Karpas-422 (cell line): ENCODE measurements around the gene PITPNC1. TPM values are rescaled to one million over a fixed set of nuclear protein-coding genes. Genes with fewer than 3 reads are reported as not detected.
"Not testable (repeated sequence)": the region's sequence is repeated elsewhere in the genome, so short reads cannot be mapped to it uniquely, and the experiment has no call there.

Experiments used
- DNase-seq: peaks from one replicate; pipeline ENCODE4 v3.0.0-alpha.2; 2015
- H2AFZ ChIP-seq: fragments of 200-600 bp; sonication (generic); 2 replicates; pipeline ENCODE4 v1.6.1; 2014; ENCODE audit warnings: antibody characterized with exemption, low read length, mixed read lengths
- H3K27ac ChIP-seq: fragments of 200-600 bp; sonication (generic); 2 replicates; pipeline ENCODE4 v1.5.1; 2014; ENCODE audit warnings: mild to moderate bottlenecking, low read length, moderate library complexity
- H3K27me3 ChIP-seq: fragments of 200-600 bp; sonication (generic); 2 replicates; pipeline ENCODE4 v1.6.1; 2014; ENCODE audit warnings: low read length, mixed read lengths
- H3K36me3 ChIP-seq: fragments of 200-600 bp; sonication (generic); 2 replicates; pipeline ENCODE4 v1.6.1; 2014; ENCODE audit warnings: low read length, mixed read lengths; ENCODE audit not compliant: insufficient read depth
- H3K4me1 ChIP-seq: fragments of 200-600 bp; sonication (generic); 2 replicates; pipeline ENCODE4 v1.6.1; 2014; ENCODE audit warnings: mild to moderate bottlenecking, low read length, mixed read lengths
- H3K4me2 ChIP-seq: fragments of 200-600 bp; sonication (generic); 2 replicates; pipeline ENCODE4 v1.6.1; 2014; ENCODE audit warnings: low read length, low read depth, mild to moderate bottlenecking; ENCODE audit not compliant: poor library complexity, severe bottlenecking
- H3K4me3 ChIP-seq: fragments of 200-600 bp; sonication (generic); 2 replicates; pipeline ENCODE4 v1.5.1; 2014; ENCODE audit warnings: mild to moderate bottlenecking, antibody characterized with exemption, low read length, mixed read lengths
- H3K79me2 ChIP-seq: fragments of 200-600 bp; sonication (generic); 2 replicates; pipeline ENCODE4 v1.6.1; 2014; ENCODE audit warnings: mild to moderate bottlenecking, low read length, mixed read lengths
- H3K9ac ChIP-seq: fragments of 200-600 bp; sonication (generic); 2 replicates; pipeline ENCODE4 v1.6.0; 2014; ENCODE audit warnings: low read length
- H3K9me2 ChIP-seq: fragments of 200-600 bp; sonication (generic), shearing (Covaris generic); replicated peaks from 2 replicates; pipeline ENCODE4 v1.6.0; 2014; ENCODE audit warnings: mild to moderate bottlenecking, low read length, moderate library complexity; ENCODE audit not compliant: insufficient read depth
- H3K9me3 ChIP-seq: fragments of 300-700, 200-600 bp; sonication (generic); 2 replicates; pipeline ENCODE4 v1.6.1; 2014; ENCODE audit warnings: low read length, mixed read lengths
- H4K20me1 ChIP-seq: fragments of 200-600 bp; sonication (generic); 2 replicates; pipeline ENCODE4 v1.6.1; 2014; ENCODE audit warnings: mild to moderate bottlenecking, antibody characterized with exemption, low read length, low read depth; ENCODE audit not compliant: insufficient read depth
- total RNA-seq: library from RNA; depleted of rRNA; stranded (reverse); fragments of >200 nt; shearing (Covaris generic); gene quantifications from 2 replicates; pipeline ENCODE4 v1.2.3, GENCODE V29; 2014; ENCODE audit warnings: low replicate concordance; rRNA removed

The PITPNC1 gene
- 2.7 and 3.8 TPM in 2 replicates for total RNA-seq

DNA sequence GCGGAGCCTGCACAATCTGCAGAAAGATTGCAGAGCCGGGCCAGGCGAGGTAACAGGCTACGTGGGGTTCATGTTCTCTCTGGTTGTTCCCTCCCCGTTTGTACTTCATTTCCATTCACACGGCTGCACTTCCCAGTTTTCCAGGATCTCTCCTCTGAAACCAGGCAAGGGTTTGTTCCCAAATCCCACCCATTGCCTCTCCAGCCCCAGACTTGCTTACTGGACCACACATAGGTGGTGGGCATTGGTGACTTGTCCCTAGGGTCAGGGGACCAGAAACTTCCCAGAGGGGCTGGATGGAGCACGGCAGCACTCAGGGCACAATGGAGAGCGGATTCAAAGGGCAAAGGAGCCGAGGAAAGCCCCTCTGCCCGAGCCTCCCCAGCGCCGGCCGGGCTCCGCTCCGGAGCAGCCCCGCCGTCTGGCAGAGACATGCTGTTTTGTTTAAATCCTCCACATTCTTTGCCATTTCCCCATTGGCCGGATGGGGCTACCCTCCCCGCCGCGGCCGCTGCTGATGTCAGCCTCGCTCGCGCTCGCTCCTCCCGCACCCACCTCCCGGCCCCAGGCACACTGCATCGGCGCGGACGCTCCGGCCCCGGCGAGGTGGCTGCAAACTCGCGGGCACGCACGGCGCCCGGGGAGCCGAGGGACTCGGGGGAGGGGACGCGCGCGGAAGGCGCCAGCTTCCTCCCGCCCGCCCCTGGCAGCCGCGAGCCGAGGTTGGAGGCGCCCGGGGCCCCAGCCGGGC is at the start of gene PITPNC1:
PITPNC1 (plus strand) TSS at position 545 of the 751 bp plus-strand sequence.
- Histone ChIP-seq H3K4me1 (peaks cover 28% of the 10 kb centered on the region), H2AFZ (peak within 1 kb of the TSS; percentile 82), H3K79me2 (no peaks in the 10 kb centered on the region), H3K9ac (peak within 1 kb of the TSS; percentile 74), H3K36me3 (no peaks in the 10 kb centered on the region), H3K9me2 (no peaks in the 10 kb centered on the region), H3K4me2 (peak within 1 kb of the TSS; percentile 75), H4K20me1 (0 out of 2 replicates have a peak, but pooled peaks cover 4% of the 10 kb centered on the region), H3K27ac (no peak within 1 kb of the TSS), H3K9me3 (no peaks in the 10 kb centered on the region), H3K4me3 (peak within 1 kb of the TSS; percentile 80), H3K27me3 (no peaks in the 10 kb centered on the region; the same call in 1 of the 2 replicates)
- DNase-seq: peak; percentile 94

DNA sequence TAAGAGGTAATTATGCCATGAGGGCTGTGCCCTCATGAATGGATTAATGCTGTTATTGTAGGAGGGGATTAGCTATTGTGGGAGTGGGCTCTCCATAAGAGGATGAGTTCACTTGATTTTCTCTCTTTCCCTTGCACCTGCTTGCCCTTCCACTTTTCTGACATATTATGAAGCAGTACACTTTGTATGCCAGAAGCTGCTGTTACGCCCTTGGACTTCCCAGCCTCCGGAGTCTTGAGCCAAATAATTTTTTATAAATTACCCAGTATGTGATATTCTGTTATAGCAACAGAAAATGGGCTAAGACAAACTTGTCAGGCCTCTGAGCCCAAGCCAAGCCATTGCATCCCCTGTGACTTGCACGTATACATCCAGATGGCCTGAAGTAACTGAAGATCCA is 49.1 kb upstream of the PITPNC1 start:
- H3K9me3 ChIP-seq: no peaks in the 10 kb centered on the region
- H3K36me3 ChIP-seq: no peaks in the 10 kb centered on the region
- no peaks in the 10 kb centered on the region for H3K9me2 ChIP-seq
- no peak overlapping the region for H2AFZ ChIP-seq
- no peak for DNase-seq
- H3K4me2 ChIP-seq: no peak overlapping the region
- H3K4me1 ChIP-seq: peaks cover 7% of the 10 kb centered on the region
- H3K4me3 ChIP-seq: no peak overlapping the region
- no peak overlapping the region for H3K27ac ChIP-seq
- no peaks in the 10 kb centered on the region for H4K20me1 ChIP-seq
- no peaks in the 10 kb centered on the region for H3K79me2 ChIP-seq
- no peak overlapping the region for H3K9ac ChIP-seq
- H3K27me3 ChIP-seq: no peaks in the 10 kb centered on the region

DNA sequence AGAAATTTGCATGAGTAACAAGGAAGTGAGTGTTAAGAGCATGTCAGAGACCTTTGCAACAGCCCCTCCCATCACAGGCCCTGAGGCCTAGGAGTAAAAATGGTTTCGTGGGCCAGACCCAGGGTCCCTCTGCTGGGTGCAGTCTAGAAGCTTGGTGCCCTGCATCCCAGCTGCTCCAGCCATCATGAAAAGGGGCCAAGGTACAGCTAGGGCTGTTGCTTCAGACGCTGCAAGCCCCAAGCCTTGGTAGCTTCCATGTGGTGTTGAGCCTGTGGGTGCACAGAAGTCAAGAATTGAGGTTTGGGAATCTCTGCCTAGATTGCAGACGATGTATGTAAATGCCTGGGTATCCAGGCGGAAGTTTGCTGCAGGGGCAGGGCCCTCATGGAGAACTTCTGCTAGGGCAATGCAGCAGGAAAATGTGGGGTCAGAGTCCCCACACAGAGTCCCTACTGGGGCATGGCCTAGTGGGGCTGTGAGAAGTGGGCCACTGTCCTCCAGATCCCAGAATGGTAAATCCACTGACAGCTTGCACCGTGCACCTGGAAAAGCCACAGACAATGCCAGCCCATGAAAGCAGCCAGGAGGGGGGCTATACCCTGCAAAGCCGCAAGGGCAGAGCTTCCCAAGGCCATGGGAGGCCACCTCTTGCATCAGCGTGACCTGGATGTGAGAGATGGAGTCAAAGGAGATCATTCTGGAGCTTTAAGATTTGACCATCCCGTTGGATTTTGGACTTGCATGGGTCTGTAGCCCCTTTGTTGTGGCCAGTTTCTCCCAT is 45.5 kb upstream of the PITPNC1 start:
- DNase-seq: peak; percentile 60
- not testable (repeated sequence) for H3K9ac ChIP-seq, H3K4me1 ChIP-seq, H3K4me3 ChIP-seq, H4K20me1 ChIP-seq, H3K27me3 ChIP-seq, H3K27ac ChIP-seq, H3K9me3 ChIP-seq, H3K9me2 ChIP-seq, H3K36me3 ChIP-seq, H3K79me2 ChIP-seq, H3K4me2 ChIP-seq
- peak overlapping the region; percentile 21; the same call in 1 of the 2 replicates for H2AFZ ChIP-seq

DNA sequence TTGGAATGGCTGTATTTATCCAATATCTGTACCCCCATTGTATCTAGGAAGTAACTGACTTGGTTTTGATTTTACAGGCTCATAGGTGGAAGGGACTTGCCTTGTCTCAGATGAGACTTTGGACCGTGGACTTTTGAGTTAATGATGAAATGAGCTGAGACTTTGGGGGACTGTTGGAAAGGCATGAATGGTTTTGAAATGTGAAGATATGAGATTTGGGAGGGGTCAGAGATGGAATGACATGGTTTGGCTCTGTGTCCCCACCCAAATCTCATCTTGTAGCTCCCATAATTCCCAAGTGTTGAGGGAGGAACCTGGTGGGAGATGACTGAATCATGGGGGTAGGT is 44.9 kb upstream of the PITPNC1 start:
- H2AFZ ChIP-seq, H3K36me3 ChIP-seq, H3K9me2 ChIP-seq, H3K4me1 ChIP-seq, H3K79me2 ChIP-seq, H3K27ac ChIP-seq, H3K9ac ChIP-seq, H4K20me1 ChIP-seq, H3K4me3 ChIP-seq, H3K27me3 ChIP-seq, H3K4me2 ChIP-seq, H3K9me3 ChIP-seq: not testable (repeated sequence)
- peak; percentile 23 for DNase-seq

DNA sequence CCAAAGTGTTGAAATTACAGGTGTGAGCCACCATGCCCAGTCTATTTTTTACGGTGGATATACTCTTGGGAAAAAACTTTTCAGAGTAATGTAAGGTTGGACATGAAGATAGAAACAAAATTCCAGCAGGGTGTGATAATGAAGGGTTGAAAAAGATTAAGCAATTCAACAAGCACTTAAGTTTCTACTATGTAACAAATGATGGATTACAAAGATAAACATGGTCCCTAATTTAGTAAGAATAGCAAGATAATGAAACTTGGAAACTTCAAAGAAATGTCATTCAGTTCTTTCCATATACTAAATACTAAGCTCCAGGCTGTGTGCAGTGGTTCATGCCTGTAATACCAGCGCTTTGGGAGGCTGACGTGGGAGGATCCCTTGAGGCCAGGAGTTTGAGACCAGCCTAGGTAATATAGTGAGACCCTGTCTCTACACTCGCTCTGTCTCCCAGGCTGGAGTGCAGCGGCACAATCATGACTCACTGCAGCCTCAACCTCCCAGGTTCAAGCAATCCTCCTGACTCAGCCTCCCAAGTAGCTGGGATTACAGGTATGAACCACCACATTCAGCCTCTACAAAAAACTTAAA is 41.7 kb upstream of the PITPNC1 start:
- no peak overlapping the region for H3K27ac ChIP-seq
- no peak overlapping the region for H3K4me3 ChIP-seq
- no peaks in the 10 kb centered on the region for H3K27me3 ChIP-seq
- H3K79me2 ChIP-seq: no peaks in the 10 kb centered on the region
- no peak overlapping the region for H3K9ac ChIP-seq
- H3K4me2 ChIP-seq: no peak overlapping the region
- H3K36me3 ChIP-seq: peaks cover 8% of the 10 kb centered on the region; the same call in 1 of the 2 replicates
- H4K20me1 ChIP-seq: no peaks in the 10 kb centered on the region
- H3K9me3 ChIP-seq: no peaks in the 10 kb centered on the region
- peaks cover 7% of the 10 kb centered on the region for H3K4me1 ChIP-seq
- peak; percentile 37 for DNase-seq
- H3K9me2 ChIP-seq: no peaks in the 10 kb centered on the region
- no peak overlapping the region for H2AFZ ChIP-seq

DNA sequence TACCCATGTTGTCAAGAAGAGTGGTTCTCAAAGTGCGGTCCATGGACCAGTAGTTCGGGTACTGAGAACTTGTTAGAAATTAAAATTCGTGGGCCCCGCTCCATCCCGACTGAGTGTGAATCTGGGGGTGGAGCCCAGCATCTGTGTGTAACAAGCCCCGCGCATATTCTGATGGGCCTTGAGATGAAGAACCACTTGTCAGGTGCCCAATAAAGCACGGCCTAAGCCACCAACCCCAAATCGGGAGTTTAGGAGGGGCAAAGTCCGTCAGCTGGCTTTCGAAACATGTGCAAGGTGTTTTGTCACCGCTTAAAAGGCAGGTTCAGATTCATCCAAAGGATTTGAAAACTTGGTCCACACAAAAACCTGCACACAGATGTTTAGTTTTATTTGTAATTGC is 40.2 kb upstream of the PITPNC1 start:
- Histone ChIP-seq H3K27ac (no peak overlapping the region), H3K4me2 (no peak overlapping the region), H3K79me2 (no peaks in the 10 kb centered on the region), H3K9me3 (no peaks in the 10 kb centered on the region), H4K20me1 (no peaks in the 10 kb centered on the region), H3K4me3 (no peak overlapping the region), H3K9ac (no peak overlapping the region), H3K4me1 (no peaks in the 10 kb centered on the region), H2AFZ (no peak overlapping the region), H3K36me3 (peaks cover 21% of the 10 kb centered on the region; the same call in 1 of the 2 replicates), H3K9me2 (no peaks in the 10 kb centered on the region), H3K27me3 (no peaks in the 10 kb centered on the region)
- DNase-seq: no peak

DNA sequence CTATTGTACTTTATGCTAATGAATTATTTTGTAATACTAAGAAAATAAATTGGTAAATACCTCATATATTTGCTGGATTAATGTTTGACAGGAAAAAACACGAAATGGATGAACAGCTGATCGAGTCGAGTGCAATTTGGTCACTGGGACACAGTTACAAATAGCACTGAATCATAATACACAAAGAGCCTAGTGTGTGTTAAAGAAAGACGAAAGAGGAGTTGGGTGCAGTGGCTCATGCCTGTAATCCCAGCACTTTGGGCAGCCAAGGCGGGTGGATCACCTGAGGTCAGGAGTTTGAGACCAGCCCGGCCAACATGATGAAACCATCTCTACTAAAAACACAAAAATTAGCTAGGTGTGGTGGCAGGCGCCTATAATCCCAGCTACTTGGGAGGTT is 38.7 kb upstream of the PITPNC1 start:
- H2AFZ ChIP-seq, H3K4me1 ChIP-seq, H4K20me1 ChIP-seq, H3K9ac ChIP-seq, H3K27ac ChIP-seq, H3K27me3 ChIP-seq, H3K4me3 ChIP-seq, H3K4me2 ChIP-seq, DNase-seq, H3K9me2 ChIP-seq, H3K79me2 ChIP-seq, H3K9me3 ChIP-seq: not testable (repeated sequence)
- peaks cover 36% of the 10 kb centered on the region for H3K36me3 ChIP-seq

DNA sequence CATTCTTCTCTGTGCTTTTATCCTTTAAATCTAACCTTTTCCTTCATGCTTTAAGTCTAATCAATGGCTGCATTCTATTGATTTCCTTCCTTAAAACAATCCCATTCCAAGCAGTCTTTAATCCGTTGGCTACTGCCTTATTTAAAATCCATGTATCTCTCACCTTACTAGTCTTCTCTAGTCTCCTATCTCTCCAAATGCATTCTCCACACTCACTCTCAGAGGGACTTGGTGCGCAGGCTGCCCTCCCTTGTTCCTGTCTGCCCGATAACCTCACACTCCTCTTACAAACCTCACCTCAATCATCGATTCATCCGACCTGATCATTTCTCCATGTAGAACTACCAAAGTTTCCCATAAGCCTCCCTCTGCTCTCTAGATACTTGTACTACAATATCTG is 33.8 kb upstream of the PITPNC1 start:
- no peak overlapping the region for H3K4me3 ChIP-seq
- H3K9ac ChIP-seq: no peak overlapping the region
- no peaks in the 10 kb centered on the region for H3K9me2 ChIP-seq
- H3K27ac ChIP-seq: no peak overlapping the region
- H4K20me1 ChIP-seq: no peaks in the 10 kb centered on the region
- peaks cover 64% of the 10 kb centered on the region for H3K36me3 ChIP-seq
- H3K4me1 ChIP-seq: no peaks in the 10 kb centered on the region
- no peaks in the 10 kb centered on the region for H3K27me3 ChIP-seq
- no peak overlapping the region for H3K4me2 ChIP-seq
- peaks cover 4% of the 10 kb centered on the region; the same call in 1 of the 2 replicates for H3K79me2 ChIP-seq
- H3K9me3 ChIP-seq: no peaks in the 10 kb centered on the region
- DNase-seq: no peak
- H2AFZ ChIP-seq: no peak overlapping the region
